HG02970 (cell line): ENCODE measurements around the gene KRTAP17-1.

Source experiments
- ATAC-seq: cut with Tn5 transposase; IDR thresholded peaks from one replicate; pipeline ENCODE4 v1.9.1; 2021; ENCODE audit warnings: mild to moderate bottlenecking, moderate library complexity, moderate number of reproducible peaks; ENCODE audit not compliant: unreplicated experiment, low FRiP score

KRTAP17-1 gene

DNA sequence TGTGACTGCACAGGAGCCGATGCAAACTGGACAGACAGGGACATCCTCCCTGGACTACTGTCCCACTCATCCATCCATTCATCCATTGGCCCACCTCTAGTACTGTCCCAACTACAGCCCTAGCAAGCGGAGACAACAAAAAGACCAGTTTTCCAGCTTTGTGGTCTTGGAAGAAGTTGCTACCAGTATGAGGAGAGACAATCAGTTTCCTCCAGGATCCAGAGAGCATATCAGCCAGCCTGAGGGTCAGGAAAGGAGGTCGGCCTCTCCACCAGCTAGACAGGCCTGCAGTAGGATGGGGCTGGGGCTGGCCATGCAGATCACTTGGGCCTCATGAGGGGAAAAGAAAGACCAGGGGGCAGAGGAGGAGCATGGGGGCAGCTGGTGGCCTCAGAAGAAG, 18.3 kb upstream of the KRTAP17-1 start:
- no peak for ATAC-seq

DNA sequence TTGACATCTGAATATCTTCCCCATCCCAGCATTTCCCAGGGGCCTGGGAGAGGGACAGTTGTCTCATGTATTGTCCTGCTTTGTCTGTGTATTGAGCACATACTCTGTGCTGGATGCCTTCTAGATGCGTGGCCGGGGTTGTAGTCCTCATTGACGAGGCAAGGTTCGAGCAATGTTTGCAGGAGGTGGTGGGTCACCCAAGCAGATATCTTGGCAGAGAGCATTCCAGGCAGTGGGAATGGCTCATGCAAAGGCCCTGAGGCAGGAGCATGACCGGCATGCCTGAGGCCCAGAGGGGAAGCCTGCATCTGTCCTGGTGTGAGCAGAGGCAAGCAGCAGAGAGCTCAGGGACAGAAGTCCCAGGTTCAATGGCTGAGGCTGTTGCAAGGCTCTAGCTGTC, 17.6 kb upstream of the KRTAP17-1 start:
- no peak for ATAC-seq

DNA sequence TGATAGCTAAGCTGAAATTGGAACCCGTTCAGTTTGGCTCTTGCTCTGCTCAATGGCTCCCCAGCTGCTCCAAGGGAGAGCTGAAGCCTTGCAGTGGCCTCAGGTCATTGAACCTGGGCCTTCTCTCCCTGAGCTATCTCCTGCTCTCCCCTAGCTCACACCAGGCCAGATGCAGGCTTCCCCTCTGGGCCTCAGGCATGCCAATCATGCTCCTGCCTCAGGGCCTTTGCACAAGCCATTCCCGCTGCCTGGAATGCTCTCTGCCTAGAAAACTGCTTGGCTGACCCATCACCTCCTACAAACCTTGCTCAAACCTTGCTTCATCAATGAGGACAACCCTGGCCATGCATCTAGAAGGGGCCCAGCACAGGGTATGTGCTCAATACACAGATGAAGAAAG, 16.7 kb upstream of the KRTAP17-1 start:
- no peak for ATAC-seq

DNA sequence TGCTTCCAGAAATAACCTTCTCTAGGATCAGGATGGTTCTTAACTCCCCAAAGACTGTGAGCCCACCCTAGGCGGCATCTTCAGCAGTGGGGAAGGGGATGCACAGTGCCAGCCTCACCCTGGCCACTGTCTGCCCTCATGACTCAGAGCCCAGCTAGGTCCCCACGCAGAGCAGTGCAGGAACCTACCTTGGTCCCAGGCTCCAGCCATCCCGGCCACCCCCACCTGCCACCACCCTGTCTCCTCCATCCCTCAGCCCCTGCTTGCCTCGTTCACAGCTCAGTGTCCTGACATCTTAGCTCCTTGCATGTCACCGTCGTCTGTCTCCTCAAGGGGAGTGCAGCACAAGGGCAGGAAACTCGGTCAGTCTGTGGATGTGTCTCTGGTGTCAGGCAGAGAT, 16.1 kb upstream of the KRTAP17-1 start:
- no peak for ATAC-seq

DNA sequence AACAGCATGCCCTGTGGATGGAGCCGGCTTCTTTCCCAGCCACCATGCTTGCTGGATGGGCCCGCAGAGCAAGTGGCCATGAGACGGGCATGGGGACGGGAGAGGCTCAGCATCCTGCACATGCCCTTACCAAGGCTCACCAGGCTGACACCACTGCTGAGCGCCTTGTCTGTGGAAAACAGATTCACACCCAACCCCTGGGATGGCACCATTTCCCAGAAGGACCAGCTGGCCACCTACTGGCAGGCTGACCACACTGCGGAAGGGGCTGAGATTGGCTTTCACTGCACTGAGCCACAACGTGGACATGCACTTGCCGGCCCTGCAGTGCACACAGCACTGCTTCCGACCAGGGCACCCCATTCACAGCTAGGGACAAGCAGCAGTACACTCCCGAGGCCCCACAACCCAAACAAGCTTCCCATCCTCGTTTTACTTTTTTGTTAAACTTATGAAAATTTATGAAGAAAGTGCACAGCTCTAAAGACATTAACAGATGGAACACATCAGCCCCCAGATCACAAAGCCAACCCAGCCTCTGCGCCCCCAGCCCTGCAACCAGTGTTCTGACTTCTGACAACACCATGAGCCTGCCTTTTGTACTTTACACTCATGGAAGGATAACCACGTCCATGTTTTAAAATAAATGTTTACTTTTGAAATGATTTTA, 13.9 kb upstream of the KRTAP17-1 start:
- no peak for ATAC-seq

DNA sequence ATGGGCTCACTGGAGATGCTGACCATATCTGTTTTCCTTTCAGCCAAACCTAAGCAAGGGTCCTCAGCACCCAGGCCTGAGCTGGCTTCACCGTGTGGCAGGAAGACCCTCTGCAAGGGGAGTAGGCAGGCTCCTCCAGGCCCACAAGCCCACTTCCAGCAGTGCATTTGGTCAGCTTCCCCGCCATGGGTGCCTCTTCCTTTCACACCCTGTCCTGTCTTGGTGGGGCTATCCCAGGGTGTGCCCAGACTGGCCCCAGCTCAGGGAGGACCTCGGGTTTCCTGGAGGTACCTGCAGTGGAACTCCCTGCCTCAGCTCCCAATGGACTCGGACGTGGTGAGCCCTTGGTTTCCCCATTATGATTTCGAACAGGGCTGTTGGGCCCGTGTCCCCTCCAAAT, 12.7 kb upstream of the KRTAP17-1 start:
- no peak for ATAC-seq

DNA sequence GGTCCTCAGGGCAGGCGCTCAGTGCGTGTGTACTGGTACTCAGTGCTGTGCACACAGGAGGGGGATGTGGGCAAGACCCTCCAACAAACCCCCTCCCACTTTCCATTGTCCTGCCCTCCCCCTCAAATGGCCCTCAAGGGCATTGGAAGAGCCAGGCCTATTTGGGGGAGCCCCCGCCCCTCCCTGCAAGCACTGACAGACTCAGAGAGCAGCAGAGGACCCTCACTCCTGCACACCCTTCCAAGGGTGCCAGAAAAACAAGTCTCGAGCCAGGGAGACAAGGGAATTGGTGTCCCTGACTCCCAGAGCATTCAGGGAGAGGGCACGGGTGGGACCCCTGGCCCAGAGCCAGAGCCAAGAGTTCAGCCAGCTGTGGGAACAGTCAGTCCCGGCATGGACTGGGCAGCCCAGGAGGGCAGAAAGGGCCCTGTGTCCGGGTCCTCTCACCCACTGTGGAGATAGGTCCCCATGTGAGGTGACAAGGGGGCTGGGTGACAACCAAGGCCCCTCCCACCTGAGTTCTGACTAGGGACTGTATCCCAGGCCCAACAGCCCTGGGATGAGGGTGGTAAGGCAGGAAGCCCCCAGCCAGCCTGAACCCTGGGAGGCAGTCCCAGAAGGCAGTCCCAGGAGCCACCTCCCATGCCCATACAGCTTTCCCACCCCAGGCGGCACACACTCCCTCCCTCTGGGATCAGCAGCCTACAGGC, 12.1 kb upstream of the KRTAP17-1 start:
- no peak for ATAC-seq

DNA sequence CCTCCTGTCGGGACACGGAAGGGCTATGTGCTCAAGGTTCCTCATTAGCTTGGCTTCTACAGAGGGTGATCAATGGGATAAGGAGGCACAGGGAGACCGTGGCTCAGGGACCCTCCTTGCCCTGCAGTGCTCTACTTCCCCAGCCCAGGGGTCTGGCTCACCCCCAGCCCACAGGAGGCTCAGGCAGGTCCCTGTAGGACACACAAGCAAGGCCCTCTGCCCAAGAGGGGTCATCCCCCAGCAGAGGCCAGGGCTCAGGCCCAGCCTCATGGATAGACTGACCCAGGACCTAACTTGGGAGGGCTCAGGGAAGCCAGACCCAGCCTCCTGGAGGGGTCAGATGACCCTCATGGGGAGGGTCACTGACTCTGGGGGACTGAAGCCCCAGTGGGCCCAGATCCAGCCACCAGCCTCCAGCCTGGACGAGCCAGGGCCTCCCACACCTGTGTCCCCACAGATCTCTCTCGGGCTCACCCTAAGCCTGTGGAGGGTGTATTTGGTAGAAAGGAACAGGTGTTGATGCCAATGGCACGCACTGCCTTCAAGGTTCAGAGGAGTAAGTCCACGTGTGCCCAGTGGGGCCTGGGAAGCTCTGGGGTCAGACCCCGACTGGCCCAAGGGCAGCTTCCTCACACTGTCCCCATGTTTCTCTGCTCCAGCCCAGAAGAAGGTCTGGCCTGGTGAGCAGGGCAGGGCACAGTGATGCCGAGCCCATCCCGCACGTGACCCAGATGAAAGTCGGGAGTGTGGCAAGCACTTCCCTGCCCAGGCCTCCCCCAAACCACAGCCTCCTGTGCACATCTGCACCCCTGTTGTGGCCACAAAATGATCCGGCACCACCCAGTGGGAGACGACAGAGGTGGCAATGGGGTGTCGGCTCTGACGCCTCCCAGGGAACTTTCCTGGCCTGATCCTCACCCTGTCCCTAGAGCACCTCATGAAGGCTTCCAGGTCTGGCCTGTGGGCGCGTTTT, 10.9 kb upstream of the KRTAP17-1 start:
- no peak for ATAC-seq

DNA sequence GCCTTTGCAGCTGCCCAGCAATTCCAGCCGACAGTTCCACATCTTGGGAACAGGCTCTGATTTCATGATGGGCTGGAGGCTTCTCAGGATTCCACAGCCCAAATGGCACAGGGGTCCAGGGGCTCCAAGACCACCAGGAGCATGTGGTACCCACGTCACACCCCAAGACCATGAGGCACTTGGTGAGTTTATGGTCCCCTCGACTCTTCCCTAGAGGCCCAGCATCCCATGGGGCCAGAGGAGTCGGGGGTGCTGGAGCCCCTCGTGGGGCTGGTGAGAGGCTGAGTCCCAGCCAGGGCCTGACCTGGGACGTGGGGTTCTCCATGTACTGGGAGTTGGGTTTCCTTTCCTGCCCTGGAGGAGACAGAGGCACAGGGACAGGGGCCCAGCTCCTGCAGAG, 10.1 kb upstream of the KRTAP17-1 start:
- ATAC-seq = no peak

DNA sequence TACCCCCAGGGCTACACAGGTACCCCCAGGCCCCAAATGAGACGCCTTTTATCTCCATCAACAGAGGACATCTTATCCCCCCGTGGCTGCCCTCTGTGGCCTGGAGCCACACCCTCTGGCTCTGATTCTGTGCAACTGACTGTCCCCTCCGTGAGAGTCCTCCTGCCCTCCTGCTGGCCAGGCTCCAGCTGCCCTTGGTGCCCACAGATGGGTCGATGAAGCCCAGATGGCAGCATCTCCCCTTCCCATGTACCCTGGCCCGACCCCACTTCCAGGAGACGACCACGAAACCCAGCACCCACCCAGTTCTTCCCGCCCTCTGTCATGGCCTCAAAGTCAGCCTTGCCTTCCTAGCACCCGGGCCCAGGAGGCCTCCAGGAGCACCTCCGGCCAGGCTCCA, 9.6 kb upstream of the KRTAP17-1 start:
- no peak for ATAC-seq

DNA sequence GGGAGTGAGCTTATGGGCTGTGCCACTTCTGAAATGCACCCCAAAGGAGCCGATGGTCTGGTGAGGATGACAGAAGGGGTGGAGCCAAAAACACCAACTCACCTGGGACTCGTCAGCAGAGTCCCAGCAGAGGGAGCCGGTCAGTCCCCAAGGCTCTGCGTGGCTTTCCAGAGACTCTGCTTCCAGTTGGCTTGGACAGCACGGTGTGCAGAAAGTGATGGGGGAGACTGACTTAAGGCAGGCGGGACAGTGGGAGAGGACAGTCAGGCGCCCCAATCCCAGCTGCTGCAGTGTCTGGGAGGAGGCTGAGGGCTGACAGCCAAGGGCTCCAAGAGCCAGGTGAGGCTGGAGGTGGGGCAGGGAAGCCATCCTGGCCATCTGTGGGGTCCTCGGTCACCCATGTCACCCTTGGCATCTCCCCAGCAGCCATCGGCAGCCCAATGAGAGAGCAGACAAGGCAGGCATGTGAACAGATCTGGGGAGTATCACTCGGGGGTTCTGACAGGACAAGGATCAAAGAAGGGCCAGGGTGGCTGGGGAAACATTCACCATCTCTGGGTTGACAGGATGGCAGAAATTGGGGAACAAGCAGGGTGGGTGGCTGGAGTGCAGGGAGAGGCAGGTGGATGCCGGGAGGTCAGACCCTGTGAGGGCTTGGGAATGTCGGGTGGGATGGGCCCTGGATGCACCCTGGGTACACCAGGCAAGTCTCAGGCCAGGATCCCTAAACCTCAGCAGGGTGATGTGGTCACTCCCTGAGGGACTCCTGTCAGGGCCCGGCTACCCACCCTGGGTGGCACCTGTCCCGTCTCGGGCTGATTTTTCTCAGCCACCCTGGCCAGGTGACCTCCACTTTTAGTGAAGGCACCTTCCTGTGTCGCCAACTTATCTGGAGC, 8.9 kb upstream of the KRTAP17-1 start:
- no peak for ATAC-seq

DNA sequence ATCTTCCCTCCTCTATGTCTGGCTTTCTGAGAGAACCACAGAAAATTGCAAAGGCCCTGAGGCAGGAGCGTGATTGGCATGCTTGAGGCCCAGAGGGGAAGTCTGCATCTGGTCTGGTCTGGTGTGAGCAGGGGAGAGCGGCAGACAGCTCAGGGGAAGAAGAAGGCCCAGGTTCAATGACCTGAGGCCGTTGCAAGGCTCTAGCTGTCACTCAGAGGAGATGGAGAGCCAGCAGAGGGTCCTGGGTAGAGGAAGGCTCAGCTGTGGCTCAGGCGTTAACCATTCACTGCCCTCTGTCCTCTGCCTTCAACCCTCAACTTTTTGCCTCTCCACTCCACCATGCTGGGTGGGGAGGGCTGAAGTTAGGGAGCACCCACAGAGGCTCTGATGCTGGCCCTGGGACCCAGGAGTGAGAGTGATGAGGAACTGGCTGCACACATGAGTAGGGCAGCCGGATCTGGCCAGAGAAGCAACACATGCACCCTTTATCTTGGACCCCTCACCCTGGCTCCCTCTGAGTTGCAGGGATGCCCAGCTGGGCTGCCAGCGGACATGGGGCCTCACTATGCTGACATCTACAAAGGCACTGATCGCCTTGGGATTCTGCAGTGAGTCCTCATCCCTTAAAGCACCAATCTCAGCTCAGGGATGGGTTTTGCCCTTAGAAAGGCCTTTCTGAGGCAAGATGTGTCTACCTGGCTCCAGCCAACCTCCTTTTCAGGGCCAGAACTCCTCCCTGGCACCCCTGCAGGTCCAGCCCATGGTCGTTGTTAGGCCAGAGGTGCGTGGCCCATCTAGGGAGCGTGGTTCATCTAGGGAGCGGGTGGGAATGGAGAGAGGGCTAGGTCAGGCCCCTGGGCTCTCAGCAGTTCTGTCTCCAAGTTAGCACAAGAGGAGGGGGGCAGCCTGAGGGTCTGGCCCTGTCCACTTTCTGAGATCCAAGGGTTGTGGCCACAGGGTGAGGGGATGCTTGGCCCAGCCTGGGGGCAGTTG, 7.7 kb upstream of the KRTAP17-1 start:
- no peak for ATAC-seq

DNA sequence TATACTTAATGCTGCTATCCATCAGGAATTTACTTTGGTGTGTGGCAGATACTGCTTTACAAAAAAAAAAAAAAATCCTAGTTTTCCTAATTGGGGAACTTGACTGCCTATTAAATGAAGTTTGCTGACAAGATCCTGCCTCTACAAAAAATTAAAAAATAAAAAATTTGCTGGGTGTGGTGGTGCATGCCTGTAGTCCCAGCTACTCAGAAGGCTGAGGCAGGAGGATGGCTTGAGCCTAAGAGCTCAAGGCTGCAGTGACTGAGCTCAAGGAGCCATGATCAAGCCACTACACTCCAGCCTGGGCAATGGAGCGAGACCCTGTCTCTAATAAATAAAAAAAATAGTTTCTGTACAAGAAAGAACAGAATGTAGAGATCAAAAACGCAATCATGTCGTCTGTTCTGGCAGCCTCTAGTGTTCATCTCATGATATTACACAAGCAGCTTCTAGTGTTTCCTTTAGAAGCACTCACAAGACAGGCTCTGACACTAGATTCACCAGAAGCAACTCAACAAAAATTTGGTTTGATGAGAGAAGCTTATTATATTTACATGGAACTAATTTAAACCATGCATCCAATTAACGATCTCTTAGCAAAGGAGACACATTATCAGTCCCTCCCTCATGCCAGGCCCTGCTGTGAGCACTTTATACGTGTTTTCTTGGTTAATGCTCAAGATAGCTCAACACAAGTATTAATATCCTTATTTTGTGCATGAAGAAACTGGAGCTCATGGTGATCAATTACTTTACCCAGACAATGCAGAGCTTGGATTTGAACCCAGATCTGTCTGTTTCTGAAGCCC, 6.8 kb upstream of the KRTAP17-1 start:
- ATAC-seq = no peak

DNA sequence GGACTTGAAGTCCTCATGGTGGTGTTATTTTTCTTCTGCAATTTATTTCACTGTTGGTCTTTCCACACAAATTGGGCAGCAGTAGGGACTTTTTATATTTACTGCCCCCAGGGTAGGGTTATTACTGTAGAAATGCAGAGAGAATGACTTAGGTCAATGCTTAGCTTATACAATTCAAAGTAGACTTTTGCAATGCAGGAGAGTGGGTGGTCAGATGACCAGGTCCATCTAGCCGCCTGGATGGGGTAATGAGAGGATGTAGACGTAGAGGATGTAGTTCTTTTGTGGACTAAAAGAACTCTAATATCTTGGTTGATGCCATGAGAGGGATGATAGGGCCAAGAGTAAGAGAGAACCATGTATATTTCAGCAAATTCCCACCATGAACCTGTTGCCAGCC, 2.7 kb upstream of the KRTAP17-1 start:
- ATAC-seq = no peak

DNA sequence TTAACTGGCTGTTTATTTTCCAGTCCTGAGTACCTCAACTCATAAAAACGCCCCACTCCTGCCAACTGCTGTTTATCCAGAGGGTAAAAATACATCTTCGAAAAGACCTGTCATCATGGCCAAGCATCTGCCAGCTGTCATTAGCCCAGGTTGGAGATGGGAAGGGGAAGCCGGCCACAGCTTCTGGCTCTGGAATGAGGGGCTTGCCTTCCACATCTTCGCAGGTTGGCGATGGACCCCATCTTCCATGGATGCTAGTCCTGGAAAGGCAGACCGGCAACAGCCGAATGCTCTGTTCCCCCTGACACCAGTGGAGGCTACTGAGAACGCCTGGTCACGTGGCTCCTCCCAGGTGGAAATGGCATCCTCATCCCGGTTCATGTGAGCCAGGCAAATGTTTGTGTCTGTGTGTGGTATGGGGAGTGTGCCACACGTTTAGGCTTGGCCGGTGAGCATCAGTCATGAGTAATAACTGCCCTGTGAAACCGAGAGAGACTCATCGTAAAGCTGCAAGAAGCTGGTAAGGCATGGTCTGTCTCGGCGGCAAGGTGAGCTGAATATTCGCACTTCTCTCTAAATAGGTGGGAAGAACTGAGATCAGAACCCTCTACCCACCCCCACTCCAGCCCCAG, 420 bp upstream of the KRTAP17-1 start:
- ATAC-seq = no peak

DNA sequence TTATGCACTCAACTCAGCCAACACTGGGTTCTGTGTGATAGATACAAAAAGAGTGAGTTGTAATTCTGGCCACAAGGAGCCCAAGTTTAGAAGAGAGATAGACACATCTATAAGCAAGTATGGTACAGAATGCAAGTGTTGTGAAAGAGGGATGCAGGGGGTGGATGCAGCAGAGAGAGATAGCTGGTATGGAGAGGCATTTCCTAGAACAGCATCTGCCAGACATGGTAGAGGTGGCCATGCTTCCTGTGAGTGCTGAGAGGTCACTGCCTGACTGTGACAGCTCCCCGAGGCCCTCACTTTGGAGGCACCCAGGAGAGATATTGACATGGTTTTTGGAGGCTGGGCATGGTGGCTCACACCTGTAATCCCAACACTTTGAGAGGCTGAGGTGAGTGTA, 4.4 kb downstream of the KRTAP17-1 start:
- ATAC-seq = no peak

DNA sequence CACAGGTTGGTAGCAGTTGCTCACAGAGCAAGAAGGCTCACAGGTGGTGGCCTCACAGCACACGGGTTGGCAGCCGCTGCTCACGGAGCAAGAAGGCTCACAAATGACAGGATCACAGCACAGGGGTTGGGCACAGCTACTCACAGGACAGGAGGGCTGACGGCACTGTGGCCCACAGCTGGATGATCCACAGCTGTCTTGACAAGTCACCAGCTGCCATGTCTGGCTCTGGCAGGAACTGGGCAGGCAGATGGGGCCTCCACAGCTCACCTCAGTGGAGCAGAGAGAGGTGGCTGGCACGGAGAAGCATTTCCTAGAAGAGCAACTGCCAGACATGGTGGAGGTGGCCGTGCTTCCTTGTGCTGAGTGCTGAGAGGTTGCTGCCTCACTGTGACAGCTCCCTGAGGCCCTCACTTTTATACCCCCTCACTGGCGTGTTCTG, 6.6 kb downstream of the KRTAP17-1 start, which contains the start of gene KRTAP16-1:
KRTAP16-1 (minus strand) TSS at position 392 of the 442 bp plus-strand sequence; CDS start at position 336, 56 bp downstream.
- ATAC-seq = no peak
